ENCODE data around the gene WWC2.

The WWC2 gene

GRCh38 chr4:183098723-183099536, at the start of gene WWC2:
Gene WWC2 (plus strand): TSS chr4:183099257. CDS start chr4:183099492, 235 bp downstream.
- DNase-seq: peak; percentile 93

- no peak for DNase-seq
Observed at GRCh38 chr4:183053681-183054080, 45.4 kb upstream of the WWC2 start.

- DNase-seq: no peak
Observed at GRCh38 chr4:183057255-183057654, 41.8 kb upstream of the WWC2 start.

GRCh38 chr4:183059797-183060196, 39.3 kb upstream of the WWC2 start:
- no peak for DNase-seq

GRCh38 chr4:183068502-183068901, 30.6 kb upstream of the WWC2 start:
- no peak for DNase-seq

- no peak for DNase-seq
Observed at GRCh38 chr4:183071222-183071621, 27.8 kb upstream of the WWC2 start.

- DNase-seq: peak; percentile 22
Observed at GRCh38 chr4:183072176-183072575, 26.9 kb upstream of the WWC2 start.

- DNase-seq: no peak
Observed at GRCh38 chr4:183073838-183074145, 25.3 kb upstream of the WWC2 start.

GRCh38 chr4:183074288-183074990, 24.6 kb upstream of the WWC2 start:
- DNase-seq: peak; percentile 79

GRCh38 chr4:183078634-183079033, 20.4 kb upstream of the WWC2 start:
- DNase-seq: no peak

- no peak for DNase-seq
Observed at GRCh38 chr4:183080372-183081115, 18.5 kb upstream of the WWC2 start.

GRCh38 chr4:183081116-183081469, 18.0 kb upstream of the WWC2 start:
- DNase-seq: no peak

- DNase-seq: no peak
Observed at GRCh38 chr4:183082053-183082452, 17.0 kb upstream of the WWC2 start.

GRCh38 chr4:183094393-183095198, 4.5 kb upstream of the WWC2 start:
- DNase-seq: no peak

GRCh38 chr4:183095199-183095512, 3.9 kb upstream of the WWC2 start:
- DNase-seq: no peak

- DNase-seq: no peak
Observed at GRCh38 chr4:183096276-183096965, 2.6 kb upstream of the WWC2 start.

GRCh38 chr4:183097231-183098018, 1.6 kb upstream of the WWC2 start:
- no peak for DNase-seq

GRCh38 chr4:183098019-183098722, 886 bp upstream of the WWC2 start:
- DNase-seq: peak; percentile 69

GRCh38 chr4:183099537-183100297, 660 bp downstream of the WWC2 start:
- DNase-seq: peak; percentile 33

GRCh38 chr4:183100298-183100599, 1.2 kb downstream of the WWC2 start:
- no peak for DNase-seq

Data from EL (cell line).